D341Med (cell line): Measurements from ENCODE around the gene APCDD1L.
"Not testable (repeated sequence)": the region's sequence is repeated elsewhere in the genome, so short reads cannot be mapped to it uniquely, and the experiment has no call there.

Experiments used
- DNase-seq: peaks from one replicate; pipeline ENCODE4 v3.0.0; 2012; ENCODE audit warnings: low spot score

The APCDD1L gene

DNA sequence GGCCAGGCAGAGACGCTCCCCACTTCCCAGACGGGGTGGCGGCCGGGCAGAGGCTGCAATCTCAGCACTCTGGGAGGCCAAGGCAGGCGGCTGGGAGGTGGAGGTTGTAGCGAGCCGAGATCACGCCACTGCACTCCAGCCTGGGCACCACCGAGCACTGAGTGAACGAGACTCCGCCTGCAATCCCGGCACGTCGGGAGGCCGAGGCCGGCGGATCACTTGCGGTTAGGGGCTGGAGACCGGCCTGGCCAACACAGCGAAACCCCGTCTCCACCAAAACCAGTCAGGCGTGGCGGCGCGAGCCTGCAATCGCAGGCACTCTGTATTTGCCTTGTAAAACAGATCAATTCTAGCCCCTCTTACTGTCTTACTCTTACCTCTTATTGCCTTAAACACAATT, 100.4 kb downstream of the APCDD1L start:
- DNase-seq = not testable (repeated sequence)

DNA sequence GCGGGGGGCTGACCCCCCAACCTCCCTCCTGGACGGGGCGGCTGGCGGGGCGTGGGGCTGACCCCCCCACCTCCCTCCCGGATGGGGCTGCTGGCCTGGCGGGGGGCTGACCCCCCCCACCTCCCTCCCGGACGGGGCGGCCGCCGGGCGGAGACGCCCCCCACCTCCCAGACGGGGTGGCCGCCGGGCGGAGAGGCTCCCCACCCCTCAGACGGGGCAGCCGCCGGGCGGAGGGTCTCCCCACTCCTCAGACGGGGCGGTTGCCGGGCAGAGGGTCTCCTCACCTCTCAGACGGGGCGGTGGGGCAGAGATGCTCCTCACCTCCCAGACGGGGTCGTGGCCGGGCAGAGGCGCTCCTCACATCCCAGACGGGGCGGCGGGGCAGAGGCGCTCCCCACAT, 101.0 kb downstream of the APCDD1L start:
- DNase-seq = not testable (repeated sequence)
